ENCODE data around the gene ASIC4. TPM values are rescaled to one million over a fixed set of nuclear protein-coding genes. Genes with fewer than 3 reads are reported as not detected.

The ASIC4 gene
- total and polyA plus RNA-seq, 9 of the 15 experiments (the other 6 are each of a cell fraction or from before 2014, with no cell fraction given): 0.07 to 19.2 (median 4.8) TPM

GRCh38 chr2:219514196-219514761 is at the start of gene ASIC4 (continued):
- TF ChIP-seq, protein P1, sequence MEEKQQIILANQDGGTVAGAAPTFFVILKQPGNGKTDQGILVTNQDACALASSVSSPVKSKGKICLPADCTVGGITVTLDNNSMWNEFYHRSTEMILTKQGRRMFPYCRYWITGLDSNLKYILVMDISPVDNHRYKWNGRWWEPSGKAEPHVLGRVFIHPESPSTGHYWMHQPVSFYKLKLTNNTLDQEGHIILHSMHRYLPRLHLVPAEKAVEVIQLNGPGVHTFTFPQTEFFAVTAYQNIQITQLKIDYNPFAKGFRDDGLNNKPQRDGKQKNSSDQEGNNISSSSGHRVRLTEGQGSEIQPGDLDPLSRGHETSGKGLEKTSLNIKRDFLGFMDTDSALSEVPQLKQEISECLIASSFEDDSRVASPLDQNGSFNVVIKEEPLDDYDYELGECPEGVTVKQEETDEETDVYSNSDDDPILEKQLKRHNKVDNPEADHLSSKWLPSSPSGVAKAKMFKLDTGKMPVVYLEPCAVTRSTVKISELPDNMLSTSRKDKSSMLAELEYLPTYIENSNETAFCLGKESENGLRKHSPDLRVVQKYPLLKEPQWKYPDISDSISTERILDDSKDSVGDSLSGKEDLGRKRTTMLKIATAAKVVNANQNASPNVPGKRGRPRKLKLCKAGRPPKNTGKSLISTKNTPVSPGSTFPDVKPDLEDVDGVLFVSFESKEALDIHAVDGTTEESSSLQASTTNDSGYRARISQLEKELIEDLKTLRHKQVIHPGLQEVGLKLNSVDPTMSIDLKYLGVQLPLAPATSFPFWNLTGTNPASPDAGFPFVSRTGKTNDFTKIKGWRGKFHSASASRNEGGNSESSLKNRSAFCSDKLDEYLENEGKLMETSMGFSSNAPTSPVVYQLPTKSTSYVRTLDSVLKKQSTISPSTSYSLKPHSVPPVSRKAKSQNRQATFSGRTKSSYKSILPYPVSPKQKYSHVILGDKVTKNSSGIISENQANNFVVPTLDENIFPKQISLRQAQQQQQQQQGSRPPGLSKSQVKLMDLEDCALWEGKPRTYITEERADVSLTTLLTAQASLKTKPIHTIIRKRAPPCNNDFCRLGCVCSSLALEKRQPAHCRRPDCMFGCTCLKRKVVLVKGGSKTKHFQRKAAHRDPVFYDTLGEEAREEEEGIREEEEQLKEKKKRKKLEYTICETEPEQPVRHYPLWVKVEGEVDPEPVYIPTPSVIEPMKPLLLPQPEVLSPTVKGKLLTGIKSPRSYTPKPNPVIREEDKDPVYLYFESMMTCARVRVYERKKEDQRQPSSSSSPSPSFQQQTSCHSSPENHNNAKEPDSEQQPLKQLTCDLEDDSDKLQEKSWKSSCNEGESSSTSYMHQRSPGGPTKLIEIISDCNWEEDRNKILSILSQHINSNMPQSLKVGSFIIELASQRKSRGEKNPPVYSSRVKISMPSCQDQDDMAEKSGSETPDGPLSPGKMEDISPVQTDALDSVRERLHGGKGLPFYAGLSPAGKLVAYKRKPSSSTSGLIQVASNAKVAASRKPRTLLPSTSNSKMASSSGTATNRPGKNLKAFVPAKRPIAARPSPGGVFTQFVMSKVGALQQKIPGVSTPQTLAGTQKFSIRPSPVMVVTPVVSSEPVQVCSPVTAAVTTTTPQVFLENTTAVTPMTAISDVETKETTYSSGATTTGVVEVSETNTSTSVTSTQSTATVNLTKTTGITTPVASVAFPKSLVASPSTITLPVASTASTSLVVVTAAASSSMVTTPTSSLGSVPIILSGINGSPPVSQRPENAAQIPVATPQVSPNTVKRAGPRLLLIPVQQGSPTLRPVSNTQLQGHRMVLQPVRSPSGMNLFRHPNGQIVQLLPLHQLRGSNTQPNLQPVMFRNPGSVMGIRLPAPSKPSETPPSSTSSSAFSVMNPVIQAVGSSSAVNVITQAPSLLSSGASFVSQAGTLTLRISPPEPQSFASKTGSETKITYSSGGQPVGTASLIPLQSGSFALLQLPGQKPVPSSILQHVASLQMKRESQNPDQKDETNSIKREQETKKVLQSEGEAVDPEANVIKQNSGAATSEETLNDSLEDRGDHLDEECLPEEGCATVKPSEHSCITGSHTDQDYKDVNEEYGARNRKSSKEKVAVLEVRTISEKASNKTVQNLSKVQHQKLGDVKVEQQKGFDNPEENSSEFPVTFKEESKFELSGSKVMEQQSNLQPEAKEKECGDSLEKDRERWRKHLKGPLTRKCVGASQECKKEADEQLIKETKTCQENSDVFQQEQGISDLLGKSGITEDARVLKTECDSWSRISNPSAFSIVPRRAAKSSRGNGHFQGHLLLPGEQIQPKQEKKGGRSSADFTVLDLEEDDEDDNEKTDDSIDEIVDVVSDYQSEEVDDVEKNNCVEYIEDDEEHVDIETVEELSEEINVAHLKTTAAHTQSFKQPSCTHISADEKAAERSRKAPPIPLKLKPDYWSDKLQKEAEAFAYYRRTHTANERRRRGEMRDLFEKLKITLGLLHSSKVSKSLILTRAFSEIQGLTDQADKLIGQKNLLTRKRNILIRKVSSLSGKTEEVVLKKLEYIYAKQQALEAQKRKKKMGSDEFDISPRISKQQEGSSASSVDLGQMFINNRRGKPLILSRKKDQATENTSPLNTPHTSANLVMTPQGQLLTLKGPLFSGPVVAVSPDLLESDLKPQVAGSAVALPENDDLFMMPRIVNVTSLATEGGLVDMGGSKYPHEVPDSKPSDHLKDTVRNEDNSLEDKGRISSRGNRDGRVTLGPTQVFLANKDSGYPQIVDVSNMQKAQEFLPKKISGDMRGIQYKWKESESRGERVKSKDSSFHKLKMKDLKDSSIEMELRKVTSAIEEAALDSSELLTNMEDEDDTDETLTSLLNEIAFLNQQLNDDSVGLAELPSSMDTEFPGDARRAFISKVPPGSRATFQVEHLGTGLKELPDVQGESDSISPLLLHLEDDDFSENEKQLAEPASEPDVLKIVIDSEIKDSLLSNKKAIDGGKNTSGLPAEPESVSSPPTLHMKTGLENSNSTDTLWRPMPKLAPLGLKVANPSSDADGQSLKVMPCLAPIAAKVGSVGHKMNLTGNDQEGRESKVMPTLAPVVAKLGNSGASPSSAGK (IDR thresholded peaks at IDR 0.05): peak; percentile 88
- TF ChIP-seq ZNF263 (CRISPR knock-in tag; IDR thresholded peaks at IDR 0.05; ENCODE audit: borderline replicate concordance) (no peak; the same call in 1 of the 2 replicates), ELF1 (tag; IDR thresholded peaks at IDR 0.05) (no peak), DIDO1 (tag; IDR thresholded peaks at IDR 0.05; ENCODE audit: low read depth) (no peak), HDAC6 (IDR thresholded peaks at IDR 0.05; ENCODE audit: low read depth, low read length) (no peak), ZNF280A (IDR thresholded peaks at IDR 0.05; ENCODE audit: low read depth, partially characterized antibody) (no peak), GATA2 (CRISPR knock-in tag; IDR thresholded peaks at IDR 0.05) (peak; percentile 97), ZNF232 (CRISPR knock-in tag; IDR thresholded peaks at IDR 0.05) (no peak), SRSF7 (optimal IDR thresholded peaks at IDR 0.05; ENCODE audit: low read depth, low read length) (no peak), NFE2L1 (tag; IDR thresholded peaks at IDR 0.05; ENCODE audit: borderline replicate concordance, low read depth) (no peak), BRF1 (IDR thresholded peaks at IDR 0.05; ENCODE audit: borderline replicate concordance, extremely low read depth, insufficient read length) (no peak), KLF16 (IDR thresholded peaks at IDR 0.05) (peak; percentile 87)
- TF ChIP-seq, protein P2, sequence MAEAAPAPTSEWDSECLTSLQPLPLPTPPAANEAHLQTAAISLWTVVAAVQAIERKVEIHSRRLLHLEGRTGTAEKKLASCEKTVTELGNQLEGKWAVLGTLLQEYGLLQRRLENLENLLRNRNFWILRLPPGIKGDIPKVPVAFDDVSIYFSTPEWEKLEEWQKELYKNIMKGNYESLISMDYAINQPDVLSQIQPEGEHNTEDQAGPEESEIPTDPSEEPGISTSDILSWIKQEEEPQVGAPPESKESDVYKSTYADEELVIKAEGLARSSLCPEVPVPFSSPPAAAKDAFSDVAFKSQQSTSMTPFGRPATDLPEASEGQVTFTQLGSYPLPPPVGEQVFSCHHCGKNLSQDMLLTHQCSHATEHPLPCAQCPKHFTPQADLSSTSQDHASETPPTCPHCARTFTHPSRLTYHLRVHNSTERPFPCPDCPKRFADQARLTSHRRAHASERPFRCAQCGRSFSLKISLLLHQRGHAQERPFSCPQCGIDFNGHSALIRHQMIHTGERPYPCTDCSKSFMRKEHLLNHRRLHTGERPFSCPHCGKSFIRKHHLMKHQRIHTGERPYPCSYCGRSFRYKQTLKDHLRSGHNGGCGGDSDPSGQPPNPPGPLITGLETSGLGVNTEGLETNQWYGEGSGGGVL (CRISPR knock-in tag; IDR thresholded peaks at IDR 0.05): no peak

Measured in K562 (cell line).